GM21528 (cell line): ENCODE results near the gene OR4A16.

Experiments
- ATAC-seq: cut with Tn5 transposase; IDR thresholded peaks from one replicate; pipeline ENCODE4 v1.9.1; 2021; ENCODE audit warnings: mild to moderate bottlenecking, moderate library complexity; ENCODE audit not compliant: unreplicated experiment, low FRiP score

The OR4A16 gene, protein sequence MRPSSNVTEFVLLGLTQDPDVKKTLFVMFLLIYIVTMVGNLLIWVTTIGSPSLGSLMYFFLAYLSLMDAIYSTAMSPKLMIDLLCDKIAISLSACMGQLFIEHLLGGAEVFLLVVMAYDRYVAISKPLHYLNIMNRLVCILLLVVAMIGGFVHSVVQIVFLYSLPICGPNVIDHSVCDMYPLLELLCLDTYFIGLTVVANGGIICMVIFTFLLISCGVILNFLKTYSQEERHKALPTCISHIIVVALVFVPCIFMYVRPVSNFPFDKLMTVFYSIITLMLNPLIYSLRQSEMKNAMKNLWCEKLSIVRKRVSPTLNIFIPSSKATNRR

DNA sequence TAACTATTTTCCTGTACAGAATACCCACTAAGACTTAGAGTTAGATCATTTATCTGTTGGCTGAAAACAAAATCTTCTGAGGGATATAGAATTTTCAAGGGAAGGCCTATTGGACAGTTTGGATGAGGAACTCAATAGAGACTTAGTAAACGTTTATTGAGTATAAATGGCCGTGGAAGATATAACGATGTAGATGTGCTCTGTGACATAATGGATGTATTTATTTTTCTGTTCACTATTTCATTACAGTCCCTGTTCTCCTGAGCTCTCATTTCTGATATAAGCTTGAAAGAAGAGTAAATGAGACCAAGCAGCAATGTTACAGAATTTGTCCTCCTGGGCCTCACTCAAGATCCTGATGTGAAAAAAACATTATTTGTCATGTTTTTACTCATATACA is at the start of gene OR4A16:
TSS of gene OR4A16 (plus strand) at position 301 of the 400 bp plus-strand sequence. CDS start at position 301, 0 bp downstream.
- no peak for ATAC-seq

DNA sequence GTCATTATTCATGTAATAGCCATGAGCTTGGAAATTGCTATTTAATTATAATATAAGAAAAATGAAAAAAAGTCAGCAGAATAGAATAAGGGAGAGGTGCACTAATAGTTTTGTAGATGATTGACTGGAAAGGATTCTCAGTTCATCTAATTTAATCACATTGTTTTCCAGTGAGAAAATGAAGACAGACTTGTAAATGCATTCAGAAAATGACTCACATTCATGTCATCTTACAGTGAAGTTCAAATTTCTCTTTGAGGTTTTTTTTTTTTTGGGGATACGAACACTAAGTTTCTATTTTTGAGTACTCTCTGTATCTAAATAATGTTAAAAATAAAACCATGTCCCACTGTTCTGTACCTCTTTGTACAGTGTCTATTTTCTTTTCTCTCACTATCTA is 18.5 kb upstream of the OR4A16 start:
- no peak for ATAC-seq

DNA sequence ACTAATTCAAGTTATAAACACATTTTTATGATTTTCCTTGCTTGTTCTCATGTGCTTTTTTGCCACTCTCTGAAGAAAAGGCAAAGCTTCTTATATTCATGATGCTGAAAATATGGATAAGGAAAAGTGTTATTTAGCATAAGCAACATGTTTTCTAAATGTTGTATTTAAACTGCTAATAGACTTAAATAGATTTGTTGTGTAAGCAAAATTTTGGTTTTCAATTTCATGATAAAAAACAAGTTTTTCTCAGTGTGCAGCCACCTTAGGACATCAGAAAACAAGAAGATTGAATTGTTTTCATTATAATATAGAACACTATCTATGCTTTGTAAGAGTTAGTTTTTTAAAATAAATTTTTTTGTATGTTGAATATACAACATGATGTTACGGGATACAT is 2.3 kb downstream of the OR4A16 start:
- ATAC-seq, result no peak

DNA sequence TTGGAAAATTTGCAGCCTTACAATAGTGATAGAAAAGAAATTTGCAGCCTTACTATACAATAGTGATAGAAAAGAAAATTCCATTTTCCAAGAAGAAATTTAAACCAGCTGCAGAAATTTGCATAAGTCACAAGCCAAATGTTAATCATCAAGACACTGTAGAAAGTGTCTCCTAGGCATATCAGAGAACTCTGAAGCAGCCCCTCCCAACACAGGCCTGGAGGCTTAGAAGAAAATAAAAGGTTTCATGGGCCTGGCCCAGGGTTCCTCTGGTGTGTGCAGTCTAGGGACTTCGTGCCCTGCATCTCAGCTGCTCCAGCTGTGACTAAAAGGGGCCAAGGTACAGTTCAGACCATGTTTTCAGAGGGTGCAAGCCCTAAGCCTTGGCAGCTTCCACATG is 6.0 kb downstream of the OR4A16 start:
- no peak for ATAC-seq

DNA sequence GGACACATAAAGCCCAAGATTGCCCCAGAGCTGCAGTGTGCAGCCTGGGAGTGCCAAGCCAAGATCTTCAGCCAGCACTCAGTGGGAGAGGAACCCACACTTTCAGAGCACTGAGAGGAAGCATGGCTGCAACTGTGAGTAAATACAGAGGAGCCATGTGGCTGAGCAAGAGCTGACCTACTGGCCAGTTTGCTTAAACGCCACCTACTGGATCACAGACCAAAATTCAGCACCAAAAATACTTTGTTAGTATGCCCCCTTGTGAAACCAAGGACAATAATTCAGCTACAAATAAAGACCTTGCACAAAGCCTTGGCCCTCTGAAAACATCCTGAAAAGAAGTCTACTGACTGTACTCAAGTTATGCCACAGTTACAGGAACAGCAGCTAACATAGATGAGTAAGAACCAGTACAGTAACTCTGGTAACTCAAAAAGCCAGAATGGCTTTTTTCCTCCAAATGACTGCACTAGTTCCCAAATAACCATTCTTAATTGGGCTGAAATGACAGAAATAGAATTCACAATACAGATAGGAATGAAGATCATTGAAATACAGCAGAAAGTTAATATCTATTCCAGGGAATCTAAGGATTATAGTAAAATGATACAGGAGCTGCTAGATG is 14.7 kb downstream of the OR4A16 start:
- no peak for ATAC-seq

DNA sequence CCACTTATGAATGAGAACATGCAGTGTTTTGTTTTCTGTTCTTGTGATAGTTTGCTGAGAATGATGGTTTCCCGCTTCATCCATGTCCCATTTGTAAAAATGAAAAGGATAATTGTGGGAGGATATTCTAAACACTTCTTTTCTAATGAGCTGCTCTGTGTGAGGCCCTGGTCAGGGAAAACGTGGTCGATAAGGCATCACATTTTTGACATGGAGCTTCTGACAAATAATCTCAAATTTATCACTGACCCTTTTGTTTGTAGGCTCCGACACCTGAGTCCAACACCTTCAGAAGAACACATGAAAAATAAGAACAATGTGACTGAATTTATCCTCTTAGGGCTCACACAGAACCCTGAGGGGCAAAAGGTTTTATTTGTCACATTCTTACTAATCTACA is 24.7 kb downstream of the OR4A16 start, which contains the start of gene OR4A15:
TSS of gene OR4A15 (plus strand) at position 301 of the 400 bp plus-strand sequence. CDS start at position 301, 0 bp downstream.
- no peak for ATAC-seq
